Left ventricle myocardium inferior (tissue), 1 donor: ENCODE results near the gene ATRIP. TPM values are rescaled to one million over a fixed set of nuclear protein-coding genes. Genes with fewer than 3 reads are reported as not detected.
"Not testable (repeated sequence)": the region's sequence is repeated elsewhere in the genome, so short reads cannot be mapped to it uniquely, and the experiment has no call there.

Experiments used
- DNase-seq: peaks from one replicate; pipeline ENCODE4 v3.0.0-alpha.2; 2020
- H3K27ac ChIP-seq: fragments of 200-600 bp; replicated peaks from 2 replicates; pipeline ENCODE4 v1.8.0; 2021
- H3K27me3 ChIP-seq: fragments of 200-600 bp; 2 replicates; pipeline ENCODE4 v1.8.0; 2021; ENCODE audit warnings: low read depth
- H3K36me3 ChIP-seq: fragments of 200-600 bp; 2 replicates; pipeline ENCODE4 v1.8.0; 2021
- H3K4me1 ChIP-seq: fragments of 200-600 bp; 2 replicates; pipeline ENCODE4 v1.8.0; 2021
- H3K4me3 ChIP-seq: fragments of 200-600 bp; 2 replicates; pipeline ENCODE4 v1.8.0; 2021; ENCODE audit warnings: mild to moderate bottlenecking, moderate library complexity
- H3K9me3 ChIP-seq: fragments of 200-600 bp; replicated peaks from 2 replicates; pipeline ENCODE4 v1.8.0; 2021
- CTCF ChIP-seq: fragments of 200-600 bp; IDR thresholded peaks from 2 replicates; pipeline ENCODE4 v1.8.0; 2021; ENCODE audit warnings: antibody characterized with exemption, mild to moderate bottlenecking, borderline replicate concordance
- intact Hi-C: fragments of 100-400 bp; cut with micrococcal nuclease; formaldehyde crosslinking; loops from one replicate; pipeline ENCODE4 v1.11.0; 2022
- total RNA-seq: library from RNA; stranded (reverse); fragmentation: NEBNext Ultra II Directional; extraction: Animal tissue kit (Norgen Biotek cat#: 25700); gene quantifications from one replicate; pipeline ENCODE4 v1.2.1, GENCODE V29; 2021
- donor health status: DM: no; HTN: yes; CAD: no; lungs with severe emphysema.

Gene ATRIP
- total RNA-seq, 1 donor from 2014 or later = 4.3 TPM

GRCh38 chr3:48400824-48401433, 45.6 kb upstream of the ATRIP start:
- Histone ChIP-seq H3K27me3 (no peaks in the 10 kb centered on the region), H3K27ac (no peak overlapping the region), H3K4me3 (no peak overlapping the region), H3K36me3 (peaks cover 24% of the 10 kb centered on the region), H3K4me1 (peaks cover 13% of the 10 kb centered on the region), H3K9me3 (no peaks in the 10 kb centered on the region)
- peak; percentile 87 for TF ChIP-seq CTCF
- DNase-seq = no peak
- intact Hi-C loops = loop anchor here (5.0 kb wide), 1 partner anchor 36 kb away; no protein-coding TSS in a partner anchor

- intact Hi-C loops = loop anchor here (5.0 kb wide), 1 partner anchor 36 kb away; no protein-coding TSS in a partner anchor
- Histone ChIP-seq H3K27ac (peak overlapping the region; percentile 61), H3K36me3 (peaks cover 29% of the 10 kb centered on the region), H3K4me1 (peaks cover 13% of the 10 kb centered on the region)
- not testable (repeated sequence) for H3K9me3 ChIP-seq, H3K4me3 ChIP-seq, H3K27me3 ChIP-seq, DNase-seq
Observed at GRCh38 chr3:48401434-48401901, 45.1 kb upstream of the ATRIP start.

- Histone ChIP-seq H3K27ac (peak overlapping the region; percentile 61), H3K27me3 (no peaks in the 10 kb centered on the region), H3K9me3 (no peaks in the 10 kb centered on the region), H3K36me3 (peaks cover 37% of the 10 kb centered on the region), H3K4me3 (no peak overlapping the region), H3K4me1 (peaks cover 13% of the 10 kb centered on the region)
- intact Hi-C loops = loop anchor here (5.0 kb wide), 1 partner anchor 35 kb away; no protein-coding TSS in a partner anchor
- no peak for TF ChIP-seq CTCF
- peak; percentile 64 for DNase-seq
Observed at GRCh38 chr3:48402281-48402732, 44.2 kb upstream of the ATRIP start.

- TF ChIP-seq CTCF = no peak
- Histone ChIP-seq H3K36me3 (peaks cover 42% of the 10 kb centered on the region), H3K27ac (peak overlapping the region; percentile 61), H3K4me1 (peaks cover 13% of the 10 kb centered on the region), H3K27me3 (no peaks in the 10 kb centered on the region), H3K9me3 (no peaks in the 10 kb centered on the region), H3K4me3 (no peak overlapping the region)
- no peak for DNase-seq
- intact Hi-C loops = loop anchor here (5.0 kb wide), 1 partner anchor 34 kb away; no protein-coding TSS in a partner anchor
Observed at GRCh38 chr3:48402907-48403306, 43.6 kb upstream of the ATRIP start.

GRCh38 chr3:48403533-48404439, 42.8 kb upstream of the ATRIP start:
- Histone ChIP-seq H3K36me3 (peaks cover 50% of the 10 kb centered on the region), H3K9me3 (no peaks in the 10 kb centered on the region), H3K4me1 (peaks cover 13% of the 10 kb centered on the region), H3K27me3 (no peaks in the 10 kb centered on the region), H3K4me3 (no peak overlapping the region), H3K27ac (no peak overlapping the region)
- intact Hi-C loops = loop anchor here (5.0 kb wide), 1 partner anchor 34 kb away; no protein-coding TSS in a partner anchor
- DNase-seq = no peak
- TF ChIP-seq CTCF = no peak
